Measurements from ENCODE around the gene IL16.

- TF ChIP-seq POLR2A (IDR thresholded peaks at IDR 0.05; ENCODE audit: low read depth, low read length) (no peak), POLR2AphosphoS5 (IDR thresholded peaks at IDR 0.05; ENCODE audit: low read depth, low read length) (no peak), SPI1 (IDR thresholded peaks at IDR 0.05; ENCODE audit: low read depth, low read length) (no peak)
Measured at GRCh38 chr15:81304226-81304625, 107.5 kb downstream of the IL16 start.
